Measurements from ENCODE around the gene NOP16.

NOP16 gene

DNA sequence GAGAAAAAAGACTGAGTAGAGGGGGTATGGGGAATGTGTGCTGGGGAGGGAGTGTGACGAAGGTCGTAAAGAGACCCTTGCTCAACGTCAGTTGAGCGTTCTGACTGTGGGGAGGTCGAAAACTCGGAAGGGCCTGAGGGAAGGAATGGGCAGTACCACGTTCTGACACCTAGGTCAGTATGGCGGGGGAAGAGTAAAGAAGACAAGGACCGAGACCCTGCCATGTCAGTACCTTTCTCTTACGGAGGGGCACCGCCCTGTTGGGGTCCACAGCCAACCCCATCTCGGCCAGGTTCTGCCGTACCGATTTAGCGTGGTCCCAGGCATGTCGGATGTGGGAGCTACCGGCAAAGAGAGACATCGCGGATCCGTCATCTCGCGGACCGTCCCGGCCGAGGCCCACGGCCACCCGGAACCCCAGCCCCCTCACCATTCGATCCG lies 375 bp downstream of the NOP16 start:
- DNase-seq (ENCODE audit: extremely low read depth, low read depth), result no peak
- TF ChIP-seq, protein P1, sequence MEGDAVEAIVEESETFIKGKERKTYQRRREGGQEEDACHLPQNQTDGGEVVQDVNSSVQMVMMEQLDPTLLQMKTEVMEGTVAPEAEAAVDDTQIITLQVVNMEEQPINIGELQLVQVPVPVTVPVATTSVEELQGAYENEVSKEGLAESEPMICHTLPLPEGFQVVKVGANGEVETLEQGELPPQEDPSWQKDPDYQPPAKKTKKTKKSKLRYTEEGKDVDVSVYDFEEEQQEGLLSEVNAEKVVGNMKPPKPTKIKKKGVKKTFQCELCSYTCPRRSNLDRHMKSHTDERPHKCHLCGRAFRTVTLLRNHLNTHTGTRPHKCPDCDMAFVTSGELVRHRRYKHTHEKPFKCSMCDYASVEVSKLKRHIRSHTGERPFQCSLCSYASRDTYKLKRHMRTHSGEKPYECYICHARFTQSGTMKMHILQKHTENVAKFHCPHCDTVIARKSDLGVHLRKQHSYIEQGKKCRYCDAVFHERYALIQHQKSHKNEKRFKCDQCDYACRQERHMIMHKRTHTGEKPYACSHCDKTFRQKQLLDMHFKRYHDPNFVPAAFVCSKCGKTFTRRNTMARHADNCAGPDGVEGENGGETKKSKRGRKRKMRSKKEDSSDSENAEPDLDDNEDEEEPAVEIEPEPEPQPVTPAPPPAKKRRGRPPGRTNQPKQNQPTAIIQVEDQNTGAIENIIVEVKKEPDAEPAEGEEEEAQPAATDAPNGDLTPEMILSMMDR (IDR thresholded peaks at IDR 0.05; ENCODE audit: low read depth, low read length, missing control alignments), result no peak
- H3K4me3 ChIP-seq (replicated peaks; ENCODE audit: low read depth, low read length), result peak overlapping the region; percentile 85

DNA sequence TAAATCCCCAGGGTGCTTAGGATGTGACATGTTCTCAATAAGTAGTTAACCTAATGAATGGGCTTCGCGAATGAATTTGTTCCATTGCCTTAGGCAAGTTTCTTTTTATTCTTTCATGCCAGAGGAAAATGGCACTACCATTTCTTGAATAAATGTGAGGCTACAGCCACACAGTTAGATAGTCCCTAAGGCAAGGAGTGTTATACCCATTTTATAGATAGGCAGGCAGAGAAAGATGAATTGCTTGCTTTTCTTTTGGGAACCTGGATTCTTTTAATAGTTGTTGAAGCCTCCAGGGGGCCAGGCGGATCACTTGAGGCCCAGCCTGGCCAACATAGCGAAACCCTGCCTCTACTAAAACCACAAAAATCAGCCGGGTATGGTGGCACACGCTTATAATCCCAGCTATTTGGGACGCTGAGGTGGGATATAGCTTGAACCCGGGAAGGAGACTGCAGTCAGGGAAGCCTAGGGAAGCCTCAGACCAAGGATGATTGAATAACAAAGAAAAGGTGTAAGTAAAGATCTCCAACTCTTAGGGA lies 943 bp downstream of the NOP16 start:
- TF ChIP-seq, protein P1 (IDR thresholded peaks at IDR 0.05; ENCODE audit: low read depth, low read length, missing control alignments), result no peak
- H3K4me3 ChIP-seq (replicated peaks; ENCODE audit: low read depth, low read length), result peak overlapping the region; percentile 85
- no peak for DNase-seq (ENCODE audit: extremely low read depth, low read depth)

DNA sequence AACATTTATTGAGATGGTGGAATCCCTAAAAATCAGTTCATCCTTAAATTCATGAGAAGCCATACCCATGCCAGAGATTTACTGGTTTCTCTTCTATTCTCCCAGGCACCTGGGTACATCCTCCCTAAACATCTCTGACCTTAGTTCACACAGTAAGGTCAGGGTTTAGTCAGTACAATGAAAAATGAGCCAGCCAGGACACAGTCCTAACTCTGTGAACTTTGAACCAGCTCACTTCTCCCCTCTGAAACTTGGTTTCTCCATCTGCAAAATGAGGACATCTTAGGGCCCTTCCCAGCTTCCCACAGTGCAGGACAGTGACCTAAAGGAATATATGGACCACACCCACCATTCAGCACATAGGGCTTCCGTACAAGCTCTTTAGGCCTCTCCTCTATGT lies 1.9 kb downstream of the NOP16 start:
- DNase-seq (ENCODE audit: extremely low read depth, low read depth), result no peak
- H3K4me3 ChIP-seq (replicated peaks; ENCODE audit: low read depth, low read length), result peak overlapping the region; percentile 85
- TF ChIP-seq, protein P1 (IDR thresholded peaks at IDR 0.05; ENCODE audit: low read depth, low read length, missing control alignments), result no peak

- no peak for DNase-seq (ENCODE audit: extremely low read depth, low read depth)
- TF ChIP-seq, protein P1 (IDR thresholded peaks at IDR 0.05; ENCODE audit: low read depth, low read length, missing control alignments), result no peak
- no peak overlapping the region for H3K4me3 ChIP-seq (replicated peaks; ENCODE audit: low read depth, low read length)
Observed at GRCh38 chr5:176384991-176385390, 3.4 kb downstream of the NOP16 start.

DNA sequence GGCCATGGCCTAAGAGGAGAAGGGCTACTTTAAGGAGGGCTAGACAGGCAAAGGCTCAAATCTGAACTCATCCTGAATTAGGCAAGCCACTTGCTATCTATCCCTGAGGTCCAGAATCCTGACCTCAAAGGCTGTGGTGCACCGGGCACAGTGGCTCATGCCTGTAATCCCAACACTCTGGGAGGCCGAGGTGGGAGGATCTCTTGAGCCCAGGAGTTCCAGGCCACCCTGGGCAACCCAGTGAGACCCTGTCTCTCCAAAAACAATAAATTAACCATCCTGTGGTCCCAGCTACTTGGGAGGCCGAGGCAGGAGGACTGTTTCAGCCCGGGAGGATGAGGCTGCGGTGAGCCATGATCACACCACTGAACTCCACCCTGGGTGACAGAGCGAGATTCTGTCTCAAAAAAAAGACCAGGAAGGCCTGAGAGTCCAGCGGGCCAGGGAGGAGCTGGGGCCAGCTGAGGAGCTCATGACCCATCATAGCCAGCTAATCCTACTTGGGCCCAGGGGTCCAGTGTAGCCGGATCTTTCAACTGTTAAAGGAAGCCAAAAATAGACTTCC lies 4.0 kb downstream of the NOP16 start:
- no peak for DNase-seq (ENCODE audit: extremely low read depth, low read depth)
- no peak overlapping the region for H3K4me3 ChIP-seq (replicated peaks; ENCODE audit: low read depth, low read length)
- TF ChIP-seq, protein P1 (IDR thresholded peaks at IDR 0.05; ENCODE audit: low read depth, low read length, missing control alignments), result no peak

DNA sequence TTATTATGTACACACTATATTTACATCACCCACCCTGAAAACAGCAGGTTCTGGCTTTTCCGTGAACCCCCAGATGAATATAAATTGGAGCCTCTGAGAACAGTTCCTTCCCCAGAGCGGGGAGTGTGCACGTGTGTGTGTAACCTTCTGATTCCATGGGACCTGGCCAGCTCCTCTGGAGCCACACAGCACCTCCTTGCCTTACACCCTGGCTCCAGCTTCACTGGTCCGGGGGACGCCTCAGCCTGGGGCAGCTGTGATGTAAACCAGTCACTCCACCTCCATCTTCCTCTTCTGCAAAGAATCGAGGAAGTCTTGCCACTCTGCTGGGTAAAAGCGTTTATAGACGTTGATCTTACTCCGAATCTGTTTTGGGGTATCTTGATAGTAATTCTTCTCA lies 4.4 kb downstream of the NOP16 start:
- no peak overlapping the region for H3K4me3 ChIP-seq (replicated peaks; ENCODE audit: low read depth, low read length)
- TF ChIP-seq, protein P1 (IDR thresholded peaks at IDR 0.05; ENCODE audit: low read depth, low read length, missing control alignments), result no peak
- DNase-seq (ENCODE audit: extremely low read depth, low read depth), result no peak

All from HFF-Myc (cell line).